ENCODE measurements around the gene RPTOR.
"Not testable (repeated sequence)": the region's sequence is repeated elsewhere in the genome, so short reads cannot be mapped to it uniquely, and the experiment has no call there.

Gene RPTOR

GRCh38 chr17:80724775-80725266 lies 180.2 kb downstream of the RPTOR start:
- no peak for DNase-seq (ENCODE audit: low spot score)

- no peak for DNase-seq (ENCODE audit: low spot score)
These were observed 180.9 kb downstream of the RPTOR start for GRCh38 chr17:80725517-80725916.

GRCh38 chr17:80726558-80727408 lies 182.1 kb downstream of the RPTOR start:
- DNase-seq (ENCODE audit: low spot score): no peak

GRCh38 chr17:80727409-80727755 lies 182.7 kb downstream of the RPTOR start:
- no peak for DNase-seq (ENCODE audit: low spot score)

- DNase-seq (ENCODE audit: low spot score): no peak
These were observed 184.4 kb downstream of the RPTOR start for GRCh38 chr17:80729016-80729415.

- no peak for DNase-seq (ENCODE audit: low spot score)
These were observed 185.1 kb downstream of the RPTOR start for GRCh38 chr17:80729761-80730160.

GRCh38 chr17:80730739-80731138 lies 186.1 kb downstream of the RPTOR start:
- no peak for DNase-seq (ENCODE audit: low spot score)

- no peak for DNase-seq (ENCODE audit: low spot score)
These were observed 186.7 kb downstream of the RPTOR start for GRCh38 chr17:80731323-80731722.

- DNase-seq (ENCODE audit: low spot score): no peak
These were observed 187.6 kb downstream of the RPTOR start for GRCh38 chr17:80732268-80732667.

GRCh38 chr17:80737106-80738019 lies 192.7 kb downstream of the RPTOR start:
- DNase-seq (ENCODE audit: low spot score): peak; percentile 83

GRCh38 chr17:80738020-80738808 lies 193.6 kb downstream of the RPTOR start:
- peak; percentile 23 for DNase-seq (ENCODE audit: low spot score)

- no peak for DNase-seq (ENCODE audit: low spot score)
These were observed 194.5 kb downstream of the RPTOR start for GRCh38 chr17:80738987-80739730.

- no peak for DNase-seq (ENCODE audit: low spot score)
These were observed 195.5 kb downstream of the RPTOR start for GRCh38 chr17:80740141-80740540.

GRCh38 chr17:80742091-80742490 lies 197.5 kb downstream of the RPTOR start:
- DNase-seq (ENCODE audit: low spot score): no peak

- no peak for DNase-seq (ENCODE audit: low spot score)
These were observed 198.0 kb downstream of the RPTOR start for GRCh38 chr17:80742581-80743180.

- DNase-seq (ENCODE audit: low spot score): no peak
These were observed 198.6 kb downstream of the RPTOR start for GRCh38 chr17:80743181-80743771.

GRCh38 chr17:80743973-80744372 lies 199.3 kb downstream of the RPTOR start:
- DNase-seq (ENCODE audit: low spot score): not testable (repeated sequence)

GRCh38 chr17:80744725-80745124 lies 200.1 kb downstream of the RPTOR start:
- DNase-seq (ENCODE audit: low spot score): not testable (repeated sequence)

- no peak for DNase-seq (ENCODE audit: low spot score)
These were observed 200.5 kb downstream of the RPTOR start for GRCh38 chr17:80745183-80745582.

- no peak for DNase-seq (ENCODE audit: low spot score)
These were observed 201.8 kb downstream of the RPTOR start for GRCh38 chr17:80746262-80746935.

Data from germinal center (tissue), 1 donor.